ENCODE results near the gene SEC14L5.
"Not testable (repeated sequence)": the region's sequence is repeated elsewhere in the genome, so short reads cannot be mapped to it uniquely, and the experiment has no call there.

The SEC14L5 gene

DNA sequence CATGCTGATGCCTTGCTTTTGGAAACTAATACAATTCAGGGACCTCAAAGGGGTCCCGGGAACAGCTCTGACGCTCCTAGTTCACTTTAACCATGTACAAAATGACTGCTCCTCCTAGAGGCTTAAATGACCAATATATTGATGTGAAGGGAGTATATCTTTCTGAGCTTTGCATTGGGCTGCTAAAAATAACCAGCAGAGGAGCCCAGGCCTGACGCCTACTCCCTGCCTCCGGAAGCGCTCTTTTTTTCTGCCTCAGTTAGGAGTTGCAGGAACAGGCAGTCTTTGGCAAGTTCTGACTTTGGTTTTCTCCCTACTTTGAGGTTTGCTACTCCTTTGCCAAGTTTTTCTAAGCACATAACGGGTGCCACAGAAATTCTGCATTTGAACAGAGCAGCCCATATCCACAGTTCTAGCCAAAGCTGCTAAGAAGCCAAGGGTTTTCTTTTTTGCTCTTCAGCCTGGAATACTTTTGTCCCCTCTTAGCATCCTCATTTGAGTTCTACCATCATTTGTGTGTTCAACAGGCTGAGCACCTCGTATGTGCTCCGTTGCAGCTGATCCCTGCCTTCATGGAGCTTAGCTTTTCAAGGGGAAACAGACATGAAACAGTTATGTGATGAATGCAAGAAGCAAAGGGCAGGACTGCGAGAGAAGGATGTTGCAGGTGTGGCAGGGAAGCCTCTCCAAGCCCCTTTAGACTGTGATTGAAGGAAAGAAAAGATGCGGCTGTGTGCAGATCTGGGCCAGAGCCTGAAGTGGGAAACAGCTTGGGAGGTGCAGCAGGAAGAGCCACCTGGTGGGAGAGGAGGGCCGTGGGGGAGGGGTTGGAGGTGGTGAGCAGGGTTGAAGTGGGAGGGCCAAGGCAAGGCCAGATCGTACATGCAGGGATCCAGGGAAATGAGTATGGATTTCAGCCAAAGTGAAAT, 78.4 kb downstream of the SEC14L5 start:
- DNase-seq = no peak

DNA sequence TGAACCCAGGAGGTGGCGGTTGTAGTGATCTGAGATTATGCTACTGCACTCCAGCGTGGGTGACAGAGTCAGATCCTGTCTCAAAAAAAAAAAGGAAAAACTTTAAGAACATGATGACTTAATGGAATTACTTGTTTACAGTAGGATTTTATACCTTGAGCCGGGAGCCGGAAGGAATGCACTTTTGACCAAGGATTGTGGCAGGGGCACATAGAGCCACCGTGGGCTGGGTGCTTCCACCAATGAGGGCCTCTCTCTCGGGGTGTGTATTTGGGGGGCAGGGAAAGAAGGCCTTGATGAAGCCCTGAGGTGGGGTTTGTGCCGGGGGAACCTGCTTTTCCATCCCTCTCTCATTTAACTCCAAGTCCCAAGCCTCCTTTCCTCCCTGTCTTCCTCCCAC, 82.3 kb downstream of the SEC14L5 start:
- DNase-seq = no peak

DNA sequence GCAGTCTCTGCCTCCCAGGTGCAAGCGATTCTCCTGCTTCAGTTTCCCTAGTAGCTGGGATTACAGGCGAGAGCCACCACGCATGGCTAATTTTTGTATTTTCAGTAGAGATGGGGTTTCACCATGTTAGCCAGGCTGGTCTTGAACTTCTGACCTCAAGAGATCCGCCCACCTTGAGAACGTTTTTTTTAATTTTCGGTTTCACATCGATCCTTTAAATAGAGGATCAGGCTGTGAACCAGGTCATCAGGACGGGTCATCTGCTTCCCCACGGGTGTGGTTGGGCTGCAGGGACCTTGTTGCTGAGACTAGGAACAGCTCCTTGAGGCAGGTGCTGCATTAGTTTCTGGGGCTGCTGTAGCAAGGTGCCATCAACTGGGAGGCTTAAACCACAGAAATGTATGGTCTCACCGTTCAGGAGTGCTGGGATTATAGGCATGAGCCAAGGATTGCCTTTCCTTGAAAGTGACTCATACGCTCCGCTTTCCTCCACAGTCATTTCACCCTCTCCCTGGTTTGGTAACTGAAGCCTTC, 83.5 kb downstream of the SEC14L5 start:
- DNase-seq = no peak

DNA sequence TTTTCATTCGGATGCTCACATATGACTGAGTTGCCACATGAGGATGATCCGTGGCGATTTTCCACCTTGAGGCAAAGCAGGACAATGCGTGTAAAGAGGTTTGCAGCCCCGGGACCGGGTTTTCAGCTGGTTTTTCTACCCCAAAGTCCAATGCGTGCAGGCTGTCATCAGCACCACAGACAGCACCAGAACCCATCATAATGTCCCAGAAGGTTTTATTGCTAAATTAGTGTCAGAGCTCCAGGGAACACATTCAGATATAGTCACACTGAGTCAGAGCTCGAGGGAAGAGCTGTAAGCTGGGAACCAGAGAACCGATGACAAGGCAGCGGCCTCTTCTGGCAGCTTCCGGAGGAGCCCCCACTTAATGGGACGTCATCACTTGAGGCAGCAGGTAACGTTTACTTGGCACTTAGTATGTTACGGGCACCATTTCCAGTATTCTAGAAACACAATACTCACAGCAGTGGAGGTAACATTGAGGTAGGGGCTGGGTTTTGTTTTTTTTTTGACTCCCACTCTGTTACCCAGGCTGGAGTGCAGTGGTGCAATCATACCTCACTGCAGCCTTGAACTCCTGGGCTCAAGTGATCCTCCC, 84.5 kb downstream of the SEC14L5 start:
- peak in 1 of 51 donors; percentile 31 for DNase-seq

DNA sequence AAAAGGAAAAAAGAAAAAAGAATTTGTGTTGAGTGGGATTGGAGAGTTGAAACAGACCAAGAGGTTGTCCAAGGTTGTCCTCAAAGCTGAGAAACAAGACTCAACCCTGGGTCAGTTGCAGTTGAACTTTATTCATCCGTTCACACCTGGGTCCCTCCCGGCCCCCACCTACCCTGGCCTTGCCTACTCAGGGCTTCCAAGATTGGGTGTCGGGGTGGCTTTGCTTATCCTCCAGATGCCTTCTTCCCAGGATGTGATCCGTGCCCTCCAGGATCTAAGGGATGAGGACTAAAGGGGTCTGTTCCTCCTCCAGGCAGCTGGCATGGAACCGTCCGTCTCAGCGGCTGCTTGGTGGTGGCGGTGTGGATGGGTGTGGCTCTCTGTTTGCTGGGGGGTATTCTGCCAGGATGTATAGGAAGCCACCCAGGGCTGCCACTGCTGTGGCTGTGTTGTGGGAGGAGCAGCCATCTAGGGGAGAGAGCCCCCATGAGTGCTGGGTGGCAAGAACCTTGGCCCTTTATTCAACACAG, 85.9 kb downstream of the SEC14L5 start:
- no peak for DNase-seq

DNA sequence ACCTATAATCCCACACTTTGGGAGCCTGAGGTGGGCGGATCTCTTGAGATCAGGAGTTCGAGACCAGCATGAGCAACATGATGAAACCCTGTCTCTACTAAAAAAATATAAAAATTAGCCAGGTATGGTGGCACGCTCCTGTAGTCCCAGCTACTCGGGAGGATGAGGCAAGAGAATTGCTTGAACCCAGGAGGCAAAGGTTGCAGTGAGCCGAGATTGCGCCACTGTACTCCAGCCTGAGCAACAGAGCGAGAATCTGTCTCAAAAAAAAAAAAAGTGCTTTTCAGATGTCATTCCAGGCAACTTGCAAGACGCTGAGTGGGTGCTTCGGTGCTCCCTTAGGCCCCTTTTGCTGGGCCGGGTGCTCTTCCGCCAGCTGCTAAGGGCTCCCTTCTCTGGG, 86.5 kb downstream of the SEC14L5 start:
- not testable (repeated sequence) for DNase-seq

DNA sequence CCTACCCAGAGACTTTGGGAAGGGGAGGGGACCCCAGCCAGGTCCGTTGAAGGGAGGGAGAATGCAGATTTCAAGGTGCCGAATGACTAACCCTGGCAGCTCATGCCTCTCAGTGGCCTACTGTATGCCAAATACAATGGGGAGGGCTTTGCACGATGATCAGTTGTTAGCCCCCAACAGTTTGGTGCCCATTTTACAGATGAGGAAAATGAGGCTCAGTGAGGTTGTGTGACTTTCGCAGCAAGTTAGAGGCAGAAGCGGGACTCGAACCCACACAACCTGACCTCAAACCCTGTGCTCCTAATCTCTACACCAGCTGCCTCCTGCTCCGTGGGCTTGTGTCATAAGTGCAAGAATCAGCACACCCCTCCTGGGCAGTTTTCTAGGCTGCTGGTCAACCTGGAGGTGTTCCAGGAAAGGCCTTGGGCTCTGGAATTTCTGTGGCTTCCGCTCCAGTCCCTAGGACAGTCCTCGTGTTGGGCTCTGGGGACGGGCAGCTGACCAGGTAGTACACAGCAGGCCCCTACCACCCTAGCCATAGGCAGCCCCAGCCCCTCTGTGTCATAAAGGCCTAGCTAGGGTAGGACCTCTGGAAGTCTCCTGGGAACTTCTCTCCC, 87.5 kb downstream of the SEC14L5 start:
- DNase-seq = no peak

DNA sequence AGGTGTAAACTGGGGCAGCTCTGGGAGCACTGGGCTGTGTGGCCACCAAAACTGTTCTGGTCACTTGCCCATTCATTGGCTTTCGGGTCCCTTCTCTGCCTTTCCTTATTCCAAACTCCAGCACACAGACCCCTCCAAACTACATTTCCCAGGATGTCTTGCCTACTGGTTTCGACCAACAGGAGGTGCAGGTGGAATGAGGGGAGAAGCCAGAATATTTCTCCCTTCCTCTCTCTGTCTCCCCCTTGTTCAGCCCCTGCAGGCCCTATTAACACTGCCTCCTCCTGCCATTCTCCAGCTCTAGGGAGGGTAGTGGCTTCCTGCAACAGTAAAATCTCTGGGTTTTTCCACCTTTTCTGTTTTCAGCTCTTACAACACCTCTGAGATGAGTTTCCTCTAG, 88.8 kb downstream of the SEC14L5 start:
- no peak for DNase-seq

DNA sequence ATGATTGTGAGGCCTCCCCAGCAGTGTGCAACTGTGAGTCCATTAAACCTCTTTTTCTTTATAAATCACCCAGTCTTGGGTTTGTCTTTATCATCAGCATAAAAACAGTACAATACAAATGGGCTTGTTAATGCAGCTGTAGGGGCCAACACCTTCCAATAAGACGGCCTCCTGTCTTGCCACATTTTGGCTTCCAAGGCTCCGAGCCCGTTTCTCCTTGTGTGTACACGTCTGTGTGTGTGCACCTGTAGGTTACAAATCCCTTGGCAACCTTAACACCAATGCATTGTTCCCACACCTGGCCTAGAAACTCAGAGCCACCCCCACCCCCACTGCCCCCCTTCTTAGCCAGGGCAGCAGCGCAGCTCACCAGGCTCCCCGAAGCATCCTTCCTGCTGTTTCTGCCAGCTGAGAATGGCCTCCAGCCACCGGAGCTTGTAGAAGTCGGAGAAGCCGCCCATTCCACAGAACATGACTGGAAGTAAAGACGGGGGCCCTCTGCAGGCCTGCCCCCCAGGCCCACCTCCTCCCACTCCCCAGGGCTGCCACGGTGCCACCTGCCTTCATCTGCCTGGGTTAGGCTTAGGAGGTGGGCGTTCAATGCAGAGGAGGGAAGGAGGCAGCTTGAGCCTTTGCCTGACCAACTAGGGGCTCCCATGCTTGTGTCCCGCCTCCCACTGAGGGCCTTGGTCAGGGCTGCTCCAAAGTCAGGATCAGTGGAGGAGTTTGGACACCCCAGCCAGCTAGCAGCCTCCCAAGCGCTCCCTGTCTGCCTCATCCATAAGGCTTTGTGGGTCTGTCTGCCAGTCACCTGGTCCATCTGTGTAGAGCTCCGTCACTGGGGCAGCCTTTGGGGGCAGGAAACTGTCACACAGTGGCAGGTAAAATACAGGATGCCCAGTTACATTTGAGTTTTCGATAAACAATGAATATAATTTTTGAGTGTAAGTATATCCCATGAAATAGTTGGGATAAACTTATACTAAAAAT, 97.0 kb downstream of the SEC14L5 start:
- DNase-seq = no peak

DNA sequence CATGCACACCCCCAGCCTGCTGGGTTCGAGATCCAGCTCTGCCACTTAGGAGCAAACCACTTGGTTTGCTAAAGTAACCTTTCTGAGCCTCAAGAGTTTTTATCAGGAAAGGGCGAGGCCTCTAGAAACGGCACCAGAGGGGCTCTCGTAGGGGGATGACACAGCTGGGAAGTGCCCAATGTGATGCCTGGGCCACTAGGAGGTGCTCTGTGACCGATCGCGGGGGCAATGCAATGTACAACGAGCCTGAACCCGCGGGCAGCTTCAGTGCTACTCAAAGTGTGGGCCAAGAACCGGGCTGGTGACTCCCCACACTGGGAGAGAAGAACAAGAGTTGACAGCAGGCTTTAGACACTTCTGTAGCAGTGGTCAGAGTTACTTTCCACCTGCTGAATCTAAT, 98.2 kb downstream of the SEC14L5 start:
- DNase-seq = peak in 4 of 51 donors; percentile 4 to 18 (median 12)

DNA sequence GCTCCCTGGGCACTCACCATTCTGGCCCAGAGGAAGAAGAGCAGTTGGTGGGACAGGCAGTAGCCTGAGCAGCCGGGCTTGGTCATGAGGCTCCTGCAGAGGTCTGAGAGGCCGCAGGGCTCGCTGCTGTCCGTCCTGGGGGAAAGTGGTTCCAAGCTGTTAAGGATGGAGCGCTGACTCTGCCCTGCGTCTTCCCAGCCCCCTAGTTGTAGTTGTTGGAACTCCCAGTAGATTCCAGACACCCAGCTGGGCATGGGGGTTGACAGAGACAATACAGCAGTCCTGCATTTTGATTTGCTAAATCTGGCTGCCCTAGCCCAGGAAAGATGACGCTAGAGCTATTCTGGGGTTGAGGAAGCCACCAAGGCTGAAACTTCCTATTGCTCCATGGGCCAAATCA, 100.3 kb downstream of the SEC14L5 start:
- DNase-seq = no peak

DNA sequence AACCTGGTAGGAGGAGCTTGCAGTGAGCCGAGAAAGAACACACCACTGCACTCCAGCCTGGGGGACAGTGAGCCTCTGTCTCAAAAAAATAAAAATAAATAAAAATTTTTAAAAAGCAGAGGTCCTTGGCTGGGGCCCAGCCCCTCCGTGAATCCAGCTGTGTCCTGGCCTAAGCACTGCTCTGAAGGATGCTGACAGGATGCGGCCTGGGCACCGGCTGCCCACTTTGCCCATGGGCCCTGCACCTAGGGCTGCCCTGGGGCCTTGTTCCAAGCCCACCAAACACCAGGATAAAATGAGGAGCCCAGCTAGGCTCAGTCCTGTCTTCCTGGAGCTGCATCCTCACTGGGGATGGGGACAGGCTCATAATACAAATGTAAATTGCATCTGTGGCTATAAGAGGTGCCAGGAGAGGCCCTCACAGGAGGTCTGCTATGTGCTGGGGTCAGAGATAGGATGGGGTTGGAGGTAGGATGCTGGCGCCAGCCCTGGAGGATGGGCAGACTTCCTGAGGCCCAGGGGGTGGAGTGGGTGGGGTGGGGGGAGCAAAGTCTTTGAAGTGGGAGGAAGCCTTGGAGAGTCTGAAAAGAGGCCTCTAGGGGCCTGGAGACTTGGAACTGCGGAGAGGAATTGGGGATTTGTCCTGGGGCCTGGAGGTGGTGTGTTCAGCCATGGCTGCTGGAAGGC, 101.4 kb downstream of the SEC14L5 start:
- no peak for DNase-seq

DNA sequence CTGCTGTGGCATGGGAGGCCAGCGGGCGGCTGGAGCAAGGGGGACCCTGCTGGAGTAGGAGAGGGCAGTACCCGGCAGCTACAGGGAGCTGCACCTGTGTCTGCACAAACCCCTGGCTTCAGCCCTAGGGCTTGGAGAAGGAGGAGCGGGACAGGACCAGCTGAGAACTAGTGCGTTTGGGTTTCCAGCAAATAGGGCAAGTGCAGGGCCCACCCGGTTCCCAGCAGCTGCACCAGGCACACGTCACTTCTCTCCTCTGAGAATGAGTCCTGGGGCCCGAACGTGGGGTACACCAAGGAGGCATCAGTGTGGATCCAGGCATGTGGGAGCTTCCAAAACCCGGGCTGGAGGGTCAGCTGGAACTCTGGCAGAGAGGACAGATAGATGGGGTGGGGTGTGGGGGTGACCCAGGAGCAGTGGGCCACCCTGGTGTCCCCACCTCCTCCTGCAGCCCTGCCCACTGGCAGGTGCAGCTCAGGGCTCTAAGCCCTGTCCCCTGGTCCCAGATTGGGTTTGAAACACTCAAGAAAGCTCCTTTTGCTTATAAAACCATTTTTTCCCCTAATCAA, 102.0 kb downstream of the SEC14L5 start:
- no peak for DNase-seq

DNA sequence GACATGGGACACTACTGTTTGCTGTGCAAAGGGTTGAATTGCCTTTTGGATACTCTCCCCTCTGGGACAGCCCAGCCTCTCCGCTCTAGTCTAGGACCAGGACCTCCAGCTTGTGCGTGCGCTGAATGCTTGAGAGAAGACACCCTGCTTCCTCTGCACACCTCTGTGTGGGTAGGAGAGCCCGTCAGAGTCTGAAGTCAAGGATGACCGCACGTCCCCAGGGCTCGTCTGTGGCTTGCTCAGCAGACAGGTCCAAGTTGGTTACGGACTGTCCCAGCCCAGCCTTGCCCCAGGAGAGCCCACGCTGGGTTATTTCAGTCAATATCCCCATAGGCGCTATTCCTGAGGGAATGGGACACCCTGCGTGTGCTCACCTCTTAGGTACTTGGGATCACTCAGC, 103.9 kb downstream of the SEC14L5 start:
- no peak for DNase-seq

DNA sequence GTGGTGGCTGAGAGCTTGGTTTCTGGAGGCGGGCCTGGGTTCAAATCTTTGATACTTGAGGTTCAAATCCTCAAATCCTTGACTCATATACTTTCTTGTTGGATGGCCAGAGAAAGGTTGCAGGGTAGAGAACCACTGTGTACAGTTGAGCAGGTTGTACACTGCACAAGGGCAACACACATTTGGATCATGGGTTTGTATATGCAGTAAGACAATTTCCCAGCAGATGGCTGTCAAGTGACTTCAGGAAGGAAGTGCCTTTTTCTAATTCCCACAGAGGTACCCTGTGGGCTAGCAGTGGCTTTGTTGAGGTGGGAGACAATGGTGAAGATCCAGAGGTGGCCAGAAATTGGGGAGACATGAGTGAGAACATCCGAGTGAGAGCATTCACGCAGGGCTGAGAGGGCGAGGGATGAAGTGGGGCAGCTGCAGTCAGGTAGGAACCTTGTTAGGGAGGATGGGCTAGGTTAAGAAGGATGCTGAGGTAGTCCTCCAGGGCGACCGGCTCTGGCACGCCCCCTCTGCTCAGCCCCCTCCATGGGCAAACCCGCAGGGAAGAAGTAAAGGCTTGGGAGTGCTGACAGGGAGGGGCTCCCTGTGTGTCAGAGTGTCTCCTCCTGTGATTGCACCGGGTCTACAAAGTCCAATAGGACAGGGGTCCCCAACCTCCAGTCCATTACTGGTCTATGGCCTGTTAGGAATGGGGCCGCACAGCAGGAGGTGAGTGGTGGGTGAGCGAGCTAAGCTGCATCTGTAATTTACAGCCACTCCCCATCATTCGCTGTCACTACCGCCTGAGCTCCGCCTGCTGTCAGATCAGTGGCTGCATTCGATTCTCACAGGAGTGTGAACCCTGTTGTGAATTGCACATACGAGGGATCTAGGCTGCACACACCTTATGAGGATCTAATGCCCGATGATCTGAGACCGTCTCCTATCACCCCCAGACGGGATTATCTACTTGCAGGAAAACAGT, 104.9 kb downstream of the SEC14L5 start:
- DNase-seq = no peak

DNA sequence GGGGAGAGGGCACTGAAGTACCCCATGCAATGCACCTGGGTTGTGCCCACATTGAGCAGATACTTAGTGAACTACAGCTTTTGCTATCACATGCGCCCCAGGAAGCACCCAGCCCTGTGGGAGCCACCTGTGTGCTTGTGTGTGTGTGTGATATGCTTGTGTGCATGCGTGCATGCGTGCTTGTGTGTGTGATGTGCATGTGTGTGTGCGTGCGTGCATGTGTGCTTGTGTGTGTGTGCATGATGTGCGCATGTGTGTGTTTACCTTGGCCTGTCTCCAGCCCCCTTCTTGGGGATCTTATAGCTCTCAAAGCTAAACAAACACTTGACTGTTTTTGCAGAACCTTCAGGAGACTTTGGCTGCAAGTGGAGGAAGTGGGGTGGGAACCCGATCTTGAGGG, 106.8 kb downstream of the SEC14L5 start:
- DNase-seq = no peak

DNA sequence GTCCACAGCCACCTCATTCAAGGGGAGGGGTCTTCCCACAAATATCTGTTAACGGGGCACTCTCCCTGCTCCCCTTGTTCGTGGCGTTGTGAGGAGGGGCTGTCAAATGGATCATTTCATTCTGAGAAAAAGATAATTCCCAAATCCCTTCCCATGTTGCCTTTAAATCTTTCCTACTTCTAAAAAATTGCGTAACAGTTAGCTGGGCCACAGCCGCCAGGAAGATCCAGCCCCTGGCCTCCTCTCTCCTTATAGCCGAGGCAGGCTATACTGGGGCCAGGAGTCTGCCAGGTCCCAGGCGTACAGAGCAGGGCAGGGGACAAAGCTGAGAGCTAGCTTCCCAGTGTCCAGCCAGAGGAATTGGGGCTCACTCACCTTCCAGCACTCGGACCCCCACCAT, 107.2 kb downstream of the SEC14L5 start:
- DNase-seq = no peak

DNA sequence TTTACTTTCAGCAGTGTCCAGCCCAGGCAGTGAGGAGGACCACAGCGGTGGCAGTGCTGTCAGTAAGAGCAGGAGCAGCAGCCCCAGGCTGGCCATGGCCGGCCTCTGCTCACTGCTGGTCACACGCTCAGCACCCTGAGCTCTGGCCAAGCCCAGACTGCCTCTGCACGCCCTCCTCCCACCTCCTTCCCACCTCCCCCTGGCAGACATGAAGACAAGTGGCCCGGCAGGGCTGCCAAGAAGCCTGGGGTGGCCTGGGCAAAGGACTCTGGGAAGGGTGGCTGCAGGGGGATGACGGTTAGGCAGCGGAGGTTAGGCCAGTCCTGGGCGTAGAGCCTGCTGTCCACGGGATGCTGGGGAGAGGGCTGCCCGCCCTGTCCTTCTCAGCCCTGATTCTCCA, 107.7 kb downstream of the SEC14L5 start, which contains the start of gene C16orf89:
Gene C16orf89 (minus strand): TSS at position 144 of the 400 bp plus-strand sequence. CDS start 48 bp downstream, at position 96.
- DNase-seq = peak in 39 of 51 donors; percentile 5 to 85 (median 47)
